ENCODE data around the gene APBB3.

The APBB3 gene

GRCh38 chr5:140574165-140574564 is 9.8 kb upstream of the APBB3 start (continued):
- no peak for TF ChIP-seq ZBTB44 (tag by site-specific recombination; IDR thresholded peaks at IDR 0.05)

- CTCF ChIA-PET, result interaction anchor here (0.6 to 1.1 kb wide), 4 partner anchors 9 to 1037 kb away, joined by 3 to 5 read pairs (median 4); no protein-coding TSS in a partner anchor
- Histone ChIP-seq H3K36me3 (ENCODE audit: control insufficient read depth in 2 of 2, insufficient read depth in 1 of 2, low read length in 2 of 2) (peaks cover 0 to 1% of the 10 kb centered on the region in 2 experiments; a peak in 1 of 3 replicates), H3K4me1 (ENCODE audit: control insufficient read depth, insufficient read depth, low read length) (no peaks in the 10 kb centered on the region), H3K9me3 (ENCODE audit: control insufficient read depth, insufficient read depth, low read depth, low read length) (no peaks in the 10 kb centered on the region), H3K4me3 (ENCODE audit: low read depth, low read length) (no peak overlapping the region), H3K27ac (ENCODE audit: extremely low read depth, low read depth, low read length) (no peak overlapping the region)
- POLR2A ChIA-PET, result interaction anchor here (0.6 kb wide), 1 partner anchor 143 kb away, joined by 3 read pairs; no protein-coding TSS in a partner anchor
- TF ChIP-seq KLF1 (tag by site-specific recombination; IDR thresholded peaks at IDR 0.05), result no peak
- TF ChIP-seq PBX3 (CRISPR knock-in tag; IDR thresholded peaks at IDR 0.05), result no peak
- no peak for TF ChIP-seq ZNF184 (tag by site-specific recombination; IDR thresholded peaks at IDR 0.05)
- no peak for TF ChIP-seq MYNN (tag by site-specific recombination; IDR thresholded peaks at IDR 0.05; ENCODE audit: borderline replicate concordance)
Measured at GRCh38 chr5:140573683-140574082, 9.3 kb upstream of the APBB3 start.

- Histone ChIP-seq H3K36me3 (ENCODE audit: control insufficient read depth in 2 of 2, insufficient read depth in 1 of 2, low read length in 2 of 2) (peaks cover 6 to 27% of the 10 kb centered on the region in 2 experiments; a peak in 2 of 3 replicates), H3K4me3 (ENCODE audit: low read depth, low read length) (no peak overlapping the region), H3K27ac (ENCODE audit: extremely low read depth, low read depth, low read length) (no peak overlapping the region), H3K4me1 (ENCODE audit: control insufficient read depth, insufficient read depth, low read length) (no peaks in the 10 kb centered on the region), H3K9me3 (ENCODE audit: control insufficient read depth, insufficient read depth, low read depth, low read length) (no peaks in the 10 kb centered on the region)
- CTCF ChIA-PET, result interaction anchor here (0.7 to 1.7 kb wide), 2 partner anchors 166 to 219 kb away, joined by 3 to 4 read pairs; no protein-coding TSS in a partner anchor
- no peak for TF ChIP-seq ZNF513 (tag by site-specific recombination; IDR thresholded peaks at IDR 0.05)
- TF ChIP-seq ZBTB17 (tag by site-specific recombination; IDR thresholded peaks at IDR 0.05), result no peak
- TF ChIP-seq ZNF549 (tag by site-specific recombination; IDR thresholded peaks at IDR 0.05), result no peak
- no peak for TF ChIP-seq ZBTB49 (tag by site-specific recombination; IDR thresholded peaks at IDR 0.05; ENCODE audit: low read depth)
- POLR2A ChIA-PET, result interaction anchor here (1.4 kb wide), 1 partner anchor 76 kb away, joined by 4 read pairs; the partner anchor contains the start of genes IK and NDUFA2
Measured at GRCh38 chr5:140571105-140571504, 6.7 kb upstream of the APBB3 start.

GRCh38 chr5:140570488-140570887 is 6.1 kb upstream of the APBB3 start:
- Histone ChIP-seq H3K4me1 (ENCODE audit: control insufficient read depth, insufficient read depth, low read length) (no peaks in the 10 kb centered on the region), H3K27ac (ENCODE audit: extremely low read depth, low read depth, low read length) (no peak overlapping the region), H3K9me3 (ENCODE audit: control insufficient read depth, insufficient read depth, low read depth, low read length) (no peaks in the 10 kb centered on the region), H3K4me3 (ENCODE audit: low read depth, low read length) (no peak overlapping the region), H3K36me3 (ENCODE audit: control insufficient read depth in 2 of 2, insufficient read depth in 1 of 2, low read length in 2 of 2) (peaks cover 6 to 32% of the 10 kb centered on the region in 2 experiments; a peak in 2 of 3 replicates)
- ChIA-PET CTCF (interaction anchor here (1.1 to 1.7 kb wide), 2 partner anchors 9 to 219 kb away, joined by 3 to 4 read pairs; no protein-coding TSS in a partner anchor), POLR2A (interaction anchor here (1.4 kb wide), 1 partner anchor 77 kb away, joined by 4 read pairs; the partner anchor contains the start of genes IK and NDUFA2)
- TF ChIP-seq ZBTB7A (tag by site-specific recombination; IDR thresholded peaks at IDR 0.05; ENCODE audit: low read depth) (no peak), REPIN1 (tag by site-specific recombination; IDR thresholded peaks at IDR 0.05; ENCODE audit: low read depth) (no peak), ZNF112 (tag by site-specific recombination; IDR thresholded peaks at IDR 0.05) (no peak), ZNF776 (tag by site-specific recombination; IDR thresholded peaks at IDR 0.05; ENCODE audit: borderline replicate concordance) (no peak), ZNF501 (tag by site-specific recombination; IDR thresholded peaks at IDR 0.05) (no peak), ZNF302 (tag by site-specific recombination; IDR thresholded peaks at IDR 0.05; ENCODE audit: low read depth) (no peak), INSM2 (tag by site-specific recombination; IDR thresholded peaks at IDR 0.05) (no peak), ZNF777 (tag by site-specific recombination; IDR thresholded peaks at IDR 0.05; ENCODE audit: borderline replicate concordance) (no peak), ZNF610 (tag by site-specific recombination; IDR thresholded peaks at IDR 0.05; ENCODE audit: borderline replicate concordance) (no peak)
